NCI-H774 (cell line): ENCODE measurements around the gene CNGB1.
"Not testable (repeated sequence)": the region's sequence is repeated elsewhere in the genome, so short reads cannot be mapped to it uniquely, and the experiment has no call there.

ENCODE experiments used
- DNase-seq: peaks from one replicate; lab custom pipeline; 2025; lab: John Stamatoyannopoulos, UW

The CNGB1 gene

GRCh38 chr16:57857991-57858390, 112.9 kb downstream of the CNGB1 start:
- not testable (repeated sequence) for DNase-seq

DNA sequence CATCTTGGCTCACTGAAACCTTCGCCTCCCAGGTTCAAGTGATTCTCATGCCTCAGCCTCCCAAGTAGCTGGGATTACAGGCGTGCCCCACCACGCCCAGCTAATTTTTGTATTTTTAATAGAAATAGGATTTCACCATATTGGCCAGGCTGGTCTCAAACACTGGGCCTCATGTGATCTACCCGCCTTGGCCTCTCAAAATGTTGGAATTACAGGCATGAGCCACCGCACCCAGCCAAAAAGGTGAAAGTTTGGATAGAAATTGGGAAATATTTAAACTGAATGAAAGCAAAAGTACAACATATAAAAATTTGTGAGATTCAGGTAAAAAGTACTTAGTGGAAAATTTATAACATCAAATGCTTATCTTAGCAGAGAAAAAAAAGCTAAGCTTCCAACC, 115.7 kb downstream of the CNGB1 start:
- DNase-seq, result no peak

- DNase-seq, result no peak
Observed at GRCh38 chr16:57852189-57852588, 118.7 kb downstream of the CNGB1 start.

- no peak for DNase-seq
Observed at GRCh38 chr16:57848181-57848580, 122.7 kb downstream of the CNGB1 start.

DNA sequence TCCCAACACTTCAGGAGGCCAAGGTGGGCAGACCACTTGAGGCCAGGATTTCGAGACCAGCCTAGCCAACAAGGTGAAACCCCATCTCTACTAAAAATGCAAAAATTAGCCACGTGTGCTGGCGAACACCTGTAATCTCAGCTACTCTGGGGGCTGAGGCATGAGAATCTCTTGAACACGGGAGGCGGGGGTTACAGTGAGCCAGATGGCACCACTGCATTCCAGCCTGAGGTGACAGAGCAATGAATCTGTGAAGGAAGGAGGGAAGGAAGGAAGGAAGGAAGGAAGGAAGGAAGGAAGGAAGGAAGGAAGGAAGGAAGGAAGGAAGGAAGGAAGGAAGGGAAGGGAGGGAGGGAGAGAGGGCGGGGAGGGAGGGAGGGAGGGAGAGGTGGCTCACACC, 124.0 kb downstream of the CNGB1 start:
- DNase-seq, result not testable (repeated sequence)

- DNase-seq, result no peak
Observed at GRCh38 chr16:57846078-57846697, 124.7 kb downstream of the CNGB1 start.

- DNase-seq, result no peak
Observed at GRCh38 chr16:57845115-57845514, 125.8 kb downstream of the CNGB1 start.

DNA sequence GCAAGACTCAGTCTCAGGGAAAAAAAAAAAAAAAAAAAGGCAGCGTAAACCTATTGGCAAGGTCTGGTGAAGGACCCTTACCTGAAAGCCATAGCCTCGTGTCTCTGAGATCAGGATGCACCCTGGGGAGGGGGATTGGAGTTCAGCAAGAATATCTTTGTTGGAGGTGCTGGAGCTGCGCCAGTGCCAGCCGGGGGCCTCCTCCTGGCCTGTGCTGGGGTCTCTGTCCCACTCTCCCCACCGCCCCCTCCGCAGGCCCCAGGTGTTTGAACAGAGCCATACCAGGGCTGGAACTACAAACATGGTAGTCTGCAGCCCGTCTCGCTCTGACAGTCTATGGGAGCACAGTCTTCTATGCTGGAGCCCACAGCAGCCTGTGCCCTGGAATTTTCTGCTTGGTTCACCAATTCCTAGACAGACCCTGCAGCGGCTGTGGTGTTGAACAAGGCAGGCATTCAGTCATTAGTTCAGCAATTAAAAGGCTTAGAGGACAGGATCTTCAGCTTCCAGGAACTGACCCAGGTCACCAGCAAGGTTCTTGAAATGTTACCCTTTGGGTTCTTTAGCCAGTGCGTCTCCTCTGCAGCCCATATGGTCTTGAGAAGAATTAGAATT, 126.4 kb downstream of the CNGB1 start:
- no peak for DNase-seq

DNA sequence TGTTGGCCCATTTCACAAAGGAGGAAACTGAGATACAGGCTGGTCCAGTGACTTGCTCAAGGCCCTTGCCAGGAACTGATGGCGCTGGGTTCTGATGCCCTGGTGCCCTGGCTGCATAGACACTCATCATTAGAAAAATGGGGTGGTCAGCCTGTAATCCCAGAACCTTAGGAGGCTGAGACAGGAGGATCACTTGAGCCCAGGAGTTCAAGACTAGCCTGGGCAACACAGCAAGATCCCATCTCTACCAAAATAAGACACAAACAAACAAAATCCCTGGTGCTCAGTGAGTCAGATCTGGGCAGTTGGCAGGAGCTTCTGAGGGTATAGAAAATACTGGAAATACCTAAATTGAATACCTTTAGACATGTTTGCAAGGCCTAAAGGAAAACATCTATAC, 127.5 kb downstream of the CNGB1 start:
- no peak for DNase-seq

GRCh38 chr16:57842601-57843000, 128.3 kb downstream of the CNGB1 start:
- DNase-seq, result no peak

GRCh38 chr16:57840833-57841232, 130.1 kb downstream of the CNGB1 start:
- DNase-seq, result no peak

DNA sequence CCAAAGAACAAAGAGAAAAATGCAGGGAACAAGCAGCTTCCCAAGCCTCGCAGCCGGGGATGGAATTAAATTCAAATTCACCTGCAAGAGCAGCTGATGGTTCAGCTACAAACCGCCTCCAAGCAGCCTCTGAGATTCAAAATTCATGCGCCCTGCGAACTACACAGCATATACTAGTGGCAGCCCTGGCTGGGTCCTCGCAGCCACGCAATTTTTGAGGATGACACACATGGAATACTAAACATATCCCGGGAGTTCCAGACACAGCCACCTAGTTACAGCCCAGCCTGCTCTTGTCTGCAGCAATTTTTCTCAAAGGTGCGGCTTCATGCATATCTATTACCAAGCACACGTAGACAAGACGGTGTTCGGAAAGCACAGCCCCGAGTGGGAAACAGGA, 132.8 kb downstream of the CNGB1 start:
- DNase-seq, result no peak

- DNase-seq, result no peak
Observed at GRCh38 chr16:57837305-57838125, 133.4 kb downstream of the CNGB1 start.

GRCh38 chr16:57835439-57835838, 135.5 kb downstream of the CNGB1 start:
- DNase-seq, result not testable (repeated sequence)

- DNase-seq, result no peak
Observed at GRCh38 chr16:57834936-57835335, 136.0 kb downstream of the CNGB1 start.
